ENCODE measurements around the gene ARF1.

Gene ARF1

DNA sequence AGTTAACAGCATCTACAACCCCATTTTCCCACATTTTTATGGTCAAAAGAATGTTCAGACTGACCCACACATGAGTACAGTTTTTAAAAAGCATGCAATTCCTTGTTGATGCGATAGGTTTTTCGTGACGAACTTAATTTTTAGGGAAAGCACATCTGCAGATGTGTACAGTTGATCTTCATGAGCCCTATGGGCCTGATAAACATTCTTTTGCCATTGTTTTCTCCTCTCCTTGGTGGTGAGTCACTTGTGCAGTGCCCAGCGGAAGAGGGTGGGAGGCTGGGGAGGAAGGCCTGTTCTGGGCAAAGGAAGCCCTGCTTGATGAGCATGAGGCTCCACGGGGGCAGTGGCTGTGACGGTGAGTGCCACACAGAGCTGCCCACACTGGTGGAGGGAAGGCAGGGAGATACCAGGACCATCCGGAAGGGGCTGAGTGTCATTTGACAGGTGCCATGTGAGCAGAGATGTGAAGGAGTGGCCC is 5.3 kb downstream of the ARF1 start:
- no peak for DNase-seq (ENCODE audit: low read depth, low spot score)

- DNase-seq (ENCODE audit: low read depth, low spot score) = no peak
Observed at GRCh38 chr1:228088586-228089498, 6.3 kb downstream of the ARF1 start.

DNA sequence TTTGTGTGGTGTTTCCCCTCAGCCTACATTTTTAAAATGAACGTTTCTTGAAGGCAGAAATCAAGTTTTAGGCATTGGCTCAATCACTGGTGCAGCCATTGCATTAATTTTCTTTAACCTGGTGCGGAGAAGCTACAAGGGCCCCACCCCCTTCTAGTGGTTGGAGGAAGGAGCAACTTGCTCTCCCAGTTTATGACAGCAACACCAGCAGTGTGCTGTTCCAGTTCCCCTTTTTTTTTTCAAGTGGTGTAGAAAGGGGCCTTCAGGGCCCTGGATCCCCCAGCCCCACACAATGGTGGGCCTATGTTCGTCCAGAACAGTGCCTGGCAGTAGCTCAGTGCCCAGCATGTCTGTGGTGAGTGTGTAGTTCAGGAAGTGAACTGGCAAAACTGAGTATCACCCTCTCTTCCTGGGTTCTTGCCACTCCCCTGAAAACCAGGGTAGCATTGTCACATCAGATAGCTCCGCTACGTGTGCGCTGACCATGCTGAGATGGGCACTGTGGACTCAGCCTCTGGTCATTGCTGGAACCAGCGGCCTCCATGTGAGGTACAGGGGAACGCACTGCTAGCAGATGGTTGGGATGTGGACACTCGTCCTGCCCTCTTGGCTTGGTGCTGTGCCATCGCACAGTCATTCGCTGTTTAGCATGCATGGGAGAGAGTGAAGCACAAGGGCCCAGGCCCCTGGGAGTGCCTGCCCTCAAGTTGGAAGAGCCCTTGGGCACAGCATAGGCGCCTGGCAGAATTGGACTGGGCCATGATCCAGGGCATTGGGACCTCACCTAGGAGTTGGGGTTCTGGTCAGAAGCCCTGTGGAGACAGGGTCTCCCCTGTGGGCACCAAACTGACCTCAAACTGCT is 7.2 kb downstream of the ARF1 start:
- no peak for DNase-seq (ENCODE audit: low read depth, low spot score)

DNA sequence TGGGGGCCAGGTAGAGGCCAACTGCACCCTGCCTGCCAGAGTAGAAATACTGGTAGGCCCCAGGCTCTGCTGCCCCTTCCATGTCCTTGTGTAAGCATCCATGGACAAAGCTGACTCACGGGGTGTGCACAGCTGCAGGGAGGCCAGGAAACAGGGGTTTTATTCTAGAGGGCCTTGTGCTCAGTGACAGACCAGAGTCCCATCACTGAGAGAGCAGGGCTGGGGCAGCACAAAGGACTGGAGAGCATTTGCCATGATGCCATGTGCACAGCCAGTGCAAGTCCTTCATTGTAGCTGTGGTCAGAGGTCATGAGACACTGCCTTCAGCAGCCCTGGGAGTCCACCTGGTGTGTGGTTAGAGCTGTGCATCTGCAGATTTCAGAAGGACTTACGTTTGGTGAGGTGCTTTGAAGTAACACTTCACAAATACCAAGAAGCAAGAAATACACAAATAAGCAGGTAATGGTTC is 8.1 kb downstream of the ARF1 start:
- no peak for DNase-seq (ENCODE audit: low read depth, low spot score)

DNA sequence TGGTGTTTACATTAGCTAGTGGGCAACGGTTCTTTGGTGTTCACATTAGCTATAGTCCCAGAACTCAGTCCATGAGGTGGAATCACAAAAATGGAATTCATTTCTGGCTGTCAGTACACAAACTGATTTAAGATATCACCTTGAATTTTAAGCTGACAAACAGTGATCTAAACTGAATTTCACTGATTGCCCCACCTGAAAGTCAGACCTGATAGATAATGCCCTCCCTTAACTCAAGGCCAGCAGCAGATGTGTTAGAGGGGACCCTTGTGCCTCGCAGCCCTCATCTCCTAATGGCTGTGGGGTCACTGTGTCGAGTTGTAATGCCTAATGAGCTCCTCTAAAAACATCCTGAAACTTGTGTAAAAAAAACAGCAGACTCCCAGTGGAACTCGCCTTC is 8.6 kb downstream of the ARF1 start:
- no peak for DNase-seq (ENCODE audit: low read depth, low spot score)

- DNase-seq (ENCODE audit: low read depth, low spot score) = no peak
Observed at GRCh38 chr1:228092342-228093049, 10.0 kb downstream of the ARF1 start.

GRCh38 chr1:228093050-228093906 is 10.8 kb downstream of the ARF1 start:
- DNase-seq (ENCODE audit: low read depth, low spot score) = no peak

DNA sequence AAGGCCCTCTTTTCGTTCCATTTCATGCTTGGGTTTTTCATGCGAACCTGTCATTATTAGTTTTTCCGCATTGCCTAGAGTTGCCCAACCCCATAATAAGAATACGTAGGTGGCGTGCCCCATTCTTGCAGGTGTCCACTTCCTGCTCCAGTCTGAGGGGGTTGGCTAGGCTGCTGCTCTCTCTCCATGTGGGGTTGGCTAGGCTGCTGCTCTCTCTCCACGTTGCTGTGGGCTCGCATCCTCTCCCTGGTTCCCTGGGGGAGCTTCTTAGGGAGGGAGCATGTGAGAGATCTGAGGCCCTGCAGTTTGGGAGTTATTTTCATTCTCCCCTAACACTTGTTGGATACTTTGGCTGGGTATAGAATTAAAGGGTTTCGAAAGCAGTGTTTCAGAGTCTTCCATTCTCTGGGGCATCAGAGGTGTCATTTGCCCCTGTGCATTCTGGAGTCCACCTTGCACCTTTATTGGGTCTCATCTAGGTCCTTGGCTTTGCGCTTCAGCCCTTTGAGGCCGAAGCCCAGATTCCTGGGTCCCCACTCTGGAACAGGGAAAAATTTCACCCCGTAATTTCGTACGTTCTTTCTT is 12.0 kb downstream of the ARF1 start:
- no peak for DNase-seq (ENCODE audit: low read depth, low spot score)

DNA sequence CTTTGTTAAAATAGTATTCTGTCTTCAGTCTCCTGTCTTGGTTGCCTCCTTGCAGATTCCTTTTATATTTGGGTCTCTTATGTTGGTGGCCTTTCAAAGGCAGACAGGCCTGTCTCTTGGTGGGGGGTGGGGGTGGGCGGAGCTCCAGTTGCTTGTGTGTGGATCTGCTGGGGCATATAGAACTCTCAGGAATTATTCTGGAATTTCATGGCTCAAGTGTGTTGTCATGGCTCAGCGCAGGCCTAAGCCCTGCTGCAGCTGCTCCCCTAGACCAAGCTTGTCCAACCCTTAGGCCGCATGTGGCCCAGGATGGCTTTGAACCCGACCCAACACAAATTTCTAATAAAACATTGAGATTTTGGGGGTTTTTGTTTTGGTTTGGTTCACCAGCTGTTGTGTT is 12.7 kb downstream of the ARF1 start:
- no peak for DNase-seq (ENCODE audit: low read depth, low spot score)

DNA sequence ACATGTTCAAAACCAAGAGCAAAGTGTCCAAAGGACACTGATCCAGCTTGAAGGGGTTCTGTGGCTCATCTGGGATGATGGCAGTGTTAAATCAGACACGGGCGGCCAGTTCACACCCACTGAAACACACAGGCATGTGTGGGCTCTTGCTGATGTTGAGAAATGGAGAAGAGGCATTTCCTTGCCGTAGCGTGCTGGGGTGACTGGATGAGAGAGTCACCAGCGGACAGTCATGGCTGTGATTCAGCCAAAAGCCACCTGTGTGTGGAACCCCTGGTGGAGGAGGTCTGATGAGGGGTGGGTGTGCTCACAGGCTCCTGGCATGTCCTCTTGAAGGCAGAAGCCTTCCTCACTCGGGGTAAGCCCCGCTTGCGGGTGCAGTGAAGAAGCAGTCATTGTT is 13.4 kb downstream of the ARF1 start:
- no peak for DNase-seq (ENCODE audit: low read depth, low spot score)

DNA sequence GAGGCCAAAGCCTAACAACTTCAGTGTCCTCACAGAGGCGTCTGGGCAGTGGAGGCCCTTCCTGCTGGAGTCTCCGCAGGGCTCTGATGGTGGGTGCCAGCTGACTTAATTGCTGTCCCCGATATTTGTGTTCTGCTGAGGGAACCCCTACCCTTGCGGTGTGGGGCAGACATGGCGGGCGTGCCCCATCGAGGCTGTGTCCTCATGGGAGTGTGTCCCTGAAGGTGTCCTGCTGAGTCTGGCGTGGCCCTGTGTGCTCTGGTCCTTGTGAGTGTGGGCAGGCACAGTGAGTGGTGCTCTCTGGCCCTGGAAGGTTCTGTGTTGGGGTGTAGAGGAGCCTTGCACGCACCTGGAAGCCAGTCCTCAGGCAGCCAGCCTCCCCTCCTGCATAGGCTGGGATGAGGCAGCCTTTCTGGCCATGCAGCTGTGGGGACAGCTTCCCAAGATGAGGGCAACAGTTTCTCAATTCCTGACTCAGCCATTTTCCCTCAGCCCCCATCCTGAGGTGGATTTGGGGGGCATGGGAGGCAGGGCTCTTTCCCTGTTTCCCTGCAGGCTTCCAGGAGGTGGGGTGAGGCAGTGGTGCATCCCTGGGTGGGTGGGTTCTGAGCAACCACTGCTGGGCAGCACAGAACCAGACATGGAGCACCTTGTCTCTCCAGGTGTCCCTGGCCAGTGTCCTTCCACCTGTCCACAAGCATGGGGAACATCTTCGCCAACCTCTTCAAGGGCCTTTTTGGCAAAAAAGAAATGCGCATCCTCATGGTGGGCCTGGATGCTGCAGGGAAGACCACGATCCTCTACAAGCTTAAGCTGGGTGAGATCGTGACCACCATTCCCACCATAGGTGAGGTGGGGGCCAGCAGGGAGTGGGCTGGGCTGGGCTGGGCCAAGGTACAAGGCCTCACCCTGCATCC is 14.2 kb downstream of the ARF1 start:
- DNase-seq (ENCODE audit: low read depth, low spot score) = no peak

DNA sequence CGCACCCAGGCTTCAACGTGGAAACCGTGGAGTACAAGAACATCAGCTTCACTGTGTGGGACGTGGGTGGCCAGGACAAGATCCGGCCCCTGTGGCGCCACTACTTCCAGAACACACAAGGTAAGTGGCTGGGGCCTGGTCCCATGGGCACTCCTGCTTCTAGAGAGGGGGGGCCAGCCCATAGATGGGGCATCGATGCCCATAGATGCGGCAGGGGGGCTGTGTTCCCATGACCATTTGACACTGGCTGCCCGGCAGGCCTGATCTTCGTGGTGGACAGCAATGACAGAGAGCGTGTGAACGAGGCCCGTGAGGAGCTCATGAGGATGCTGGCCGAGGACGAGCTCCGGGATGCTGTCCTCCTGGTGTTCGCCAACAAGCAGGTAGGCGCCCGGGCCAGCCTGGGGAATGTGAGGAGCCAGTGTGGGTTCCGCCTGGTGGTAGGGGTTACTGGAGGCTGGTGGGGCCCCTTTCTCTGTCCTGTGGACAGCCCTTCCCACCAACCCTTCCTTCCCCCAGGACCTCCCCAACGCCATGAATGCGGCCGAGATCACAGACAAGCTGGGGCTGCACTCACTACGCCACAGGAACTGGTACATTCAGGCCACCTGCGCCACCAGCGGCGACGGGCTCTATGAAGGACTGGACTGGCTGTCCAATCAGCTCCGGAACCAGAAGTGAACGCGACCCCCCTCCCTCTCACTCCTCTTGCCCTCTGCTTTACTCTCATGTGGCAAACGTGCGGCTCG is 15.0 kb downstream of the ARF1 start:
- no peak for DNase-seq (ENCODE audit: low read depth, low spot score)

- DNase-seq (ENCODE audit: low read depth, low spot score) = no peak
Observed at GRCh38 chr1:228098323-228098931, 15.9 kb downstream of the ARF1 start.

- DNase-seq (ENCODE audit: low read depth, low spot score) = no peak
Observed at GRCh38 chr1:228099331-228099732, 16.8 kb downstream of the ARF1 start.

DNA sequence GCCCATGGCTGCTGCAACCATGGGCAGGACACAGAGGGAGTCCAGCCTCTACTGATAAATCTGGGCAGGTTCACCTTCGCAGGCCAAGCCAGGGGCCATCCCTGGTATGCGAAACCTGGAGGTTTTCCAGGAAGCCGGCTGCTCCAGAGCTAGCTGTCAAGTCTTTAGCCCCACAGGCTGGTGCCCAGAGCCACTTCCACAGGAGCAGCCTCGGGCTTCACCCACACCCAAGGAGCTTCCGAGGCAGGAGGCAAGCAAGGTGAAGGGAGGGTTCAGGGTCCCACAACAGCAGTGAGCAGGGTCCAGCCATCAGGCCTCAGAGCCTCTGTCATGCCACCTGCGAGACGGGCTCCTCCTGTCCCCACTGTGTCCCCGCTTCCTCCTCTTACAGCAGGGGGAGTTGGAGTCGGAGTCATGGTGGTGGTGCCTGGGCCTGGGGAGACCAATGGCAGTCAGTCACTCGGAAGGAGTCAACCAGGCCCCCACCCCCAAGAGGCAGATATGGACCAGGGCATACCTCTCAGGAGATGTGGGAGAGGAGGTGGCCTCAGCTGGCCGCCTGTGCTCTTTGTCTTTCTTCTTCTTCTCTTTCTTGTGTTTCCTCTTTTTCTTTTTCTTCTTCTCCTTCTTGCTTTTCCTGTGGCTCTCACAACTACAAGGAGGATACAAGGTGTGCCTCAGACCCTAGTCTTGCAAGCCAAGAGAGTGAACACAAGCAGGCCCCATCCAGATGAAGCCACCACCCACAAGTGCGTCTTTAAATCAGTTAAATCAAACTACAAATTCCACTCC is 18.5 kb downstream of the ARF1 start:
- no peak for DNase-seq (ENCODE audit: low read depth, low spot score)

DNA sequence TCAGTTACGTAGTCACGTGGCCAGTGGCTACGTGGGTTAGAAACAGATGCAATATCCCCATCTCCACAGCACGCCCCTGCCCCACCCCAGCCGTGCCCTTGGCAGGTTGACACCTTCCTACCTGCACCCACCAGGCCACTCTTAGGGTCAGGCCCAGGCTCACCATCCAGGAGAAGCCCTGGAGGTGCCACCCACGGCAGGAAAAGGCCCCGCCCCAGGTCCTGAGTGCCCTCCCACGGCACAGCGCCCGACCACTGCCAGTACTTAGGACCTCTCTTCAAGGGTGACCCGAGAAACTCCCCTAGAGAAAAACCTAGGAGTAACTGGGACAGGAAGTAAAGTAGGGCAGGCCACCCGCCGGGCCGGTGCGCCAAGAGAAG is 19.1 kb downstream of the ARF1 start:
- no peak for DNase-seq (ENCODE audit: low read depth, low spot score)

GRCh38 chr1:228101994-228102790 is 19.7 kb downstream of the ARF1 start:
- DNase-seq (ENCODE audit: low read depth, low spot score) = no peak
